HuH-7 (cell line): Measurements from ENCODE around the gene PACRG.

Experiments
- DNase-seq: peaks from one replicate; pipeline ENCODE4 v3.0.0; 2011; ENCODE audit warnings: low spot score

PACRG gene

DNA sequence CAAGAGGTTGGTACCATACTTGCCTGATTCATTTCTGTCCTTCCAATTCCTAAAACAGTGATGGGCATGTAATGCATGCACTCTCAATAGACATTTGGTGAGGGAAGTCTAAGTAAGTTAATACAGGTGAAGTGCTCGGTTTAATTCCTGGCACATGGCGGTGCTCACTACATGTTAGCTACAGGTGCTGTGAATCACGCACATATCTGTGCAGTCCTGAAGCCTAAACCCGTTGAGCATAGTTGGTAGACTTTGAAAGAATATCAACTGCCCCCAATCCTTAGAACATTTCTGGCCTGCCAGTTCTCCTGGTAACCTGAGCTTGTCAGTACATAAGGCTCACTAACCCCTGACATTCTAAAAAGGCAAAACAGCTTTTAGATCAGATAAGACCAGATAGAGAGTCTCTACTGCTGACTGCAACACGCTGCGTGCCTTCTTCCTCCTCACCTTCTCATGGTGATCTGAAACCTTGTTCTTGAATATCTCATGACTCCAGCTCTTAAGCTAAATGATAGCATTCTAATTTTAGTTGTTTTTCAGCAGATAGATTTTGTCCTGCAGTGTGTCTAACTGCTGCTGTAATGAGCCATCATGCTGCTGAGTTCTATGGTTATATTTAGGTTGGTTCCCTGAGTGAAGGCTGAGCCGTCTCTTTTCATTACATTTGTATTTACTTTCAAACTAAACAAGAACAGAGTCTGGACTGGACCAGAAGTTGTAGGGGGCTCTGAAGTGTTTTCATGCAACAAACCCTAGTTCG, 358.3 kb downstream of the PACRG start:
- DNase-seq = no peak

- no peak for DNase-seq
Observed at GRCh38 chr6:163086624-163086920, 358.8 kb downstream of the PACRG start.

DNA sequence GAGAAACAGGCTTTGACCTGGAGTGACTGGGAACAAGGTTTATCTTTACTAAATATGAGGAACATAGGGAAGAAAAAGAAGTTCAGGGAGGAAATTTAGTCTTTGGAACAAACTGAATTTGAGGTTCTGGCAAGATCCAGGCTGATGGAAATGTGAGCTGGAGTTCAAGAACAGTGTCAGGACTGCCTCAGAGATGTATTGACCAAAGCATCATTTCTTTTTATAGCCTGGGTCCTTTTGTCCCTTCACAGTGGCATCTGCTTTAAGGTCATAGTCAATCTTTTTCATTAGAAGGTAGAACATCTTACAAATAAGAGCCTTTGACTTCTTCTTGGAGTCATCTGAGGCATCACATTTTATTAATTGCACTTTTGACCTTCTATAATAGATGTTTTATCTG, 360.2 kb downstream of the PACRG start:
- DNase-seq = no peak

GRCh38 chr6:163092876-163093275, 365.1 kb downstream of the PACRG start:
- no peak for DNase-seq

DNA sequence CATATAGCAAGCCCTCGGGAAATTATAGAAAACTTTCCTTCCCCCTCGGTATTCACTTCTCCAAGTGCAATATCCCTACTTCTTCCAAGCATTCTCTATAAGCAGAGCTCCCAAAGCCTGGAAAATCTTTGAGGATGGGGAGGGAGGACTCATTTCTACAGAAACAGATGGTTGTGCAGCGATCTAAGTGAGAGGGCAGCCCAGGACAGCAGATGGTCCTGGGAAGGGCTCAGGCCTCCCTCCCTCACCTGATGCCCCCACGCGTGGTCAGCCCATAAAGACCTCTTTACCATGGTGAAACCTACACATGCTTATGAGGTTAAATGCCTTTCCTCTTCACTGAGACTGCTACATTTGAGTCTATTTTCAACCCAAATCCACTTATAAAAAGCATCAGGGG, 367.1 kb downstream of the PACRG start:
- no peak for DNase-seq

GRCh38 chr6:163095401-163095800, 367.6 kb downstream of the PACRG start:
- DNase-seq = no peak

DNA sequence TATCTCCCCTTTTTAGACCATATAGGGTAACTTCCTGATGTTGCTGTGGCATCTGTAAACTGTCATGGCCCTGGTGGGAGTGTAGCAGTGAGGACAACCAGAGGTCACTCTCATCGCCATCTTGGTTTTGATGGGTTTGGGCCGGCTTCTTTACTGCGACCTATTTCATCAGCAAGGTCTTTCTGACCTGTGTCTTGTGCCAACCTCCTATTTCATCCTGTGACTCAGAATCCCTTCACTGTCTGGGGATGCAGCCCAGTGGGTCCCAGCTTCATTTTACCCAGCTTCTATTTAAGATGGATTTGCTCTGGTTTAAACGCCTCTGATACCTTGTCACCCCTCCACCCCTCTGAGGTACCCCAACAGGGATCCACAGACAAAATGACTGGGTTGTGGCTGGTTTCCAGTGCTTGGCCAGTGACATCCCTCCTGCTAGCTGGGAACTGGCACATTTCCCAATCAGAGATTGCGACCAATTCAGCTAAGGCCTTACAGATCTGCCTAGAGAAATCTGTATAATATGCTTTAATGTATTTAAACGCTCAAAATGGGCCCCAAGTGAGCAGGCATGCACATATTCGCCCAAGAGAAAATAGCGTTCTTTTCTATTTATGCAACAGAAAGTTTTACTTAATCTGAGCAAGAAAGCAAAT, 371.2 kb downstream of the PACRG start:
- DNase-seq = no peak

- DNase-seq = no peak
Observed at GRCh38 chr6:163099621-163100171, 371.9 kb downstream of the PACRG start.

- DNase-seq = no peak
Observed at GRCh38 chr6:163100259-163100658, 372.5 kb downstream of the PACRG start.

DNA sequence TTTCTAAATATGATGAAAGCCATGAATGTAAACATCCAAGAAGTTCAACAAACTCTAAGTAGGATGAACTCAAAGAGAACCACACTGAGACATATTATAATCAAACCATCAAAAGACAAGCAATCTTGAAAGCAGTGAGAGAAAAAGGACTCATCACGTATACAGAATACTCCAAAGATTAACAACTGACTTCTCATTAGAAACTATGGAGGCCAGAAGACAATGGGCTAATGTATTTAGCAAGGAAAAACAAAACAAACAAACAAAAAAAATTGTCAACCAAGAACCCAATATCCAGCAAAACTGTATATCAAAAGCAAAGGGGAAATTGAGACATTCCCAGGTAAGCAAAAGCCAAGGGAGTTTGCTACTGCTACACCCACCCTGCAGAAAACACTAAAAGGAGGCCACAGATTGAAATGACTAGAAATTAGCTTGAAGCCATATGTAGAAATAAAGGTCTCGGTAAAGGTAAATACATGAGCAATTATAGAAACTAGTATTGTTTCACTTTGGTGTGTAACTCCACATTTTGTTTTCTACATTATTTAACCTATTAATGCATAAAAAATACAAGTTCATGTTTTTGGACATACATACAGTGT, 385.7 kb downstream of the PACRG start:
- DNase-seq = no peak

DNA sequence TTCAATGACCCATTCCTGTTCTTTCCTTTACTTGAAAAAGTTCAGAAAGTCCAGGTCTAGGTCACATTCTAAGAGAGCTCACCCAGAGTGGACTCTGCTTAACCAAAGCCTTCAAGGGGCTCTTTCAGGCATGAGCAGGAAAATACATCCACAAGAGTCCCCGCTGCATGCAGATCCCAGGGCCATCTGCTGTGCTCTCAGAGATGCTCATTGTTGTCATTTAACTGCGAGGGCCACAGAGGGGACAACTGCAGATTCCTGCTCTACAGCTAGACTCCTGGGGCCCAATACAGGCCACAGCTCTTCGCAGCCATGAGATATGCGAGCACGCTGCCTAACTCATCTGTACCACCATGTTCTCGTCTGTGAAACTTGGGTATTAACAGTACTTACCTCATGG, 391.2 kb downstream of the PACRG start:
- DNase-seq = no peak

DNA sequence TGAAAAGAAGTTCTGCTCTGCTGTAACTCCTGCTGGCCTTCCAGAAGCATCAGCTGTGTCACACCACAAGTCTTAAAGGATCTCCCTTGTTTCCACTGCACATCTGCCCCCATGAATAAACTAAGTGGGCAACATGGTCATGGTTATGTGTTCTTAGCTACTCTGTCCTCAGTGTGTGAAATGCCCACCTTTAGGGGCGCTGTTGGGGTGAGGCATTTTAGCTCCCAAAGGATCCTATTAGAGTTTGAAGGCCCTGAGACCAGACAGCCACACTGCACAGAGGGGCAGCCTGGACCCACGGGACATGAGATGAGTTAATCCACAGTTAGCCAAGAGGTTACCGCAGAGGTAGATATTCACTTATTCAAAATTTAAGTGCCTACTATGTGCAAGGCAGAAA, 392.4 kb downstream of the PACRG start:
- DNase-seq = no peak

GRCh38 chr6:163121270-163121669, 393.5 kb downstream of the PACRG start:
- no peak for DNase-seq

GRCh38 chr6:163122365-163122764, 394.6 kb downstream of the PACRG start:
- DNase-seq = no peak

DNA sequence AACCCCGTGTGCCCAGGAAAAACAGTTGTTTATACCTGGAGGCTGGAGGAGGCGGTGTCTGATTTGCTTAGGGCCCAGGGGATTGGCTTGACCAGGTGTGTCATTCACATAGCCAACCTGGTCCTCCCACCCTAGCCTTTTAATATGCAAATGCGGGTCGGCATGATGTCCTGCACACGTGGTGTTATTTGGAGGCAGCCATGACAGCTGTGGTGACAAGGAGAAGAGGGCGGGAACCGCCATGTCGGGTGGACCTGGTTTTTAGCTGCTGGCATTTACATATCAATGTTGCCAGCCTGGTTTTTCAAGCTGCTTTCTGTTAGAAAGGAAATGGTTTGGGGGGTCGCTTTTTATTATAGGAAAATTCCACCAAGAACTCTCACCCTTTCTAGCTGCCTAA, 395.3 kb downstream of the PACRG start:
- DNase-seq = no peak

DNA sequence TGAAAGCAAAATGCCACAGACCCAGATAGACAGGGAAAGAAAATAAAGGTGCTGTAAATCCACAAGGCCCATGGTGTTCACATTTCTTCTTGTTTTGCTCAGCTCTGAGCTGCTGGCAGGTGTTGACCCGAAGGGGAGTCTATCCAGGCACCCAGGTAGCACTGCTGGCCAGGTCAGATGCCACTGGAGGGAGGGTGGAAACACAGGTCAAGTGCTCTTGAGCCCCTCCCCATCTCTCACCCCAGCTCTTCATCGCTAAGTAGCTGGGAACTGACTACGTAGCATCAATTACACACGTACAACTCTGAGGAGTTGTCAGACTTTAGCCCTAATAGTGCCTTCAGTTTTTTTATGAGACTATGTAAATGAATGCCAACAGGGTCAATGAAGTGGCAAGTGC, 399.0 kb downstream of the PACRG start:
- DNase-seq = no peak

- no peak for DNase-seq
Observed at GRCh38 chr6:163127587-163127986, 399.8 kb downstream of the PACRG start.

GRCh38 chr6:163128324-163128723, 400.6 kb downstream of the PACRG start:
- no peak for DNase-seq

GRCh38 chr6:163132050-163132750, 404.4 kb downstream of the PACRG start:
- DNase-seq = no peak

DNA sequence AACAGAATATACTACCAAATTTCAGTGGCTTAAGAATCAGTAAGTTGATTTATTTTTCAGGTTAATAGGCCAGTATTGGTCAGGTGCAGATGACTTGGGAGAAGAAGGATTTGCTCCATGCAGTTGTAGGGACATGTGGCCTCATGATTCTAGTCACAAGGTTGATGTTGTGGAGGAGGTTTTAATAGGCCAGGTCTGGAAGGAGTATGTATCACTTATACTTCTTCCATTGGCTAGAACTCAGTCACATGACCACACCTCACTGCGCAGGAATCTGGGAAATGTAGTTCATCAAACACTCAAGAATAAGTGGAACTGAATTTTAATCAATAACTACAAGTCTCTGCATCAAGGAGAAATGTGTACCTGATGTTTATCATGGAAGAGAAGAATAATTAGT, 405.2 kb downstream of the PACRG start:
- DNase-seq = no peak

- no peak for DNase-seq
Observed at GRCh38 chr6:163133691-163134090, 405.9 kb downstream of the PACRG start.

GRCh38 chr6:163136681-163137397, 409.1 kb downstream of the PACRG start:
- no peak for DNase-seq
